GM06990 (cell line): ENCODE measurements around the gene ST8SIA6.

Experiments
- DNase-seq: peaks from one replicate; pipeline ENCODE4 v3.0.0-alpha.2; 2011; ENCODE audit not compliant: insufficient read length; ENCODE audit errors: extremely low read depth
- H3K27me3 ChIP-seq: replicated peaks from 2 replicates; pipeline ENCODE4 v1.6.0; 2011; ENCODE audit warnings: low read length; ENCODE audit not compliant: control insufficient read depth, insufficient read depth
- H3K36me3 ChIP-seq: 2 replicates; pipeline ENCODE4 v1.5.1; 2011; ENCODE audit warnings: low read length; ENCODE audit not compliant: control insufficient read depth, insufficient read depth
- H3K4me3 ChIP-seq: replicated peaks from 2 replicates; pipeline ENCODE4 v1.5.1; 2011; ENCODE audit warnings: low read depth, mild to moderate bottlenecking, control low read depth, low read length
- TF ChIP-seq, protein P1 (sequence below): IDR thresholded peaks from 2 replicates; pipeline ENCODE4 v1.5.1; 2011; ENCODE audit warnings: low read length, control low read depth, mild to moderate bottlenecking, inconsistent platforms; ENCODE audit not compliant: insufficient read depth, poor library complexity, severe bottlenecking

The ST8SIA6 gene

DNA sequence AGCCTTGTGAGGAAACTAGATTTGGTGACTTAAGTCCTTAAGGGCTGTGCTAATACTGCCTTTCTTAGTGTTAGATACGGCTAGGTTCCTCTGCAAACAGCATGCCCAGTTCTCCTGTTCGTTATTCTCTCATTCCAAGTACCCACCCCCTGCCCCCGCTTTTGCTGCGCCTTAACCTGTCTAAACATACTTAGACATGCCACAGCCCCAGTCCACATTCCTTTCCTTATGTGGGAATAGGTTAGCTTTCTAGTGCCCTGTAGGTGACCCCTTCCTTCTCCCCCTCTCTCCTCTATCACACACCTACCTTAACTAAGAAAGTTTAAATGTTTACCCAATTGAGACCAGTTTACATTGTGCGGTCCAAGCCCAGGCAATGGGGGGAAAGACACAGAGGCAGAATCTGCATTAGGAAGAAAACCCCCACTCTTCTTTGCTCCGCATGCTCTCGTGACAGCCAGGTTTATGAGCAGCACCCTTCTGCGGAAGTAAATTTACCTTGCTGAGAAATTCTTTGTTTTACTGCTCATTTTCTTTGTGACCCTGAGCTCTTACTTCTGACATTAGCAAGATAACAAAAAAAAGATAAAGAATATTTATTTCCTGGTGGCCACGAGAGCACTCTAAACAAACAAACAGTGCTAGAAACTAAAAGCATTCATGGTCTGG is 177.5 kb downstream of the ST8SIA6 start:
- Histone ChIP-seq H3K4me3 (no peak overlapping the region), H3K36me3 (no peaks in the 10 kb centered on the region), H3K27me3 (no peaks in the 10 kb centered on the region)
- DNase-seq, result no peak
- TF ChIP-seq, protein P1, sequence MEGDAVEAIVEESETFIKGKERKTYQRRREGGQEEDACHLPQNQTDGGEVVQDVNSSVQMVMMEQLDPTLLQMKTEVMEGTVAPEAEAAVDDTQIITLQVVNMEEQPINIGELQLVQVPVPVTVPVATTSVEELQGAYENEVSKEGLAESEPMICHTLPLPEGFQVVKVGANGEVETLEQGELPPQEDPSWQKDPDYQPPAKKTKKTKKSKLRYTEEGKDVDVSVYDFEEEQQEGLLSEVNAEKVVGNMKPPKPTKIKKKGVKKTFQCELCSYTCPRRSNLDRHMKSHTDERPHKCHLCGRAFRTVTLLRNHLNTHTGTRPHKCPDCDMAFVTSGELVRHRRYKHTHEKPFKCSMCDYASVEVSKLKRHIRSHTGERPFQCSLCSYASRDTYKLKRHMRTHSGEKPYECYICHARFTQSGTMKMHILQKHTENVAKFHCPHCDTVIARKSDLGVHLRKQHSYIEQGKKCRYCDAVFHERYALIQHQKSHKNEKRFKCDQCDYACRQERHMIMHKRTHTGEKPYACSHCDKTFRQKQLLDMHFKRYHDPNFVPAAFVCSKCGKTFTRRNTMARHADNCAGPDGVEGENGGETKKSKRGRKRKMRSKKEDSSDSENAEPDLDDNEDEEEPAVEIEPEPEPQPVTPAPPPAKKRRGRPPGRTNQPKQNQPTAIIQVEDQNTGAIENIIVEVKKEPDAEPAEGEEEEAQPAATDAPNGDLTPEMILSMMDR, result no peak

DNA sequence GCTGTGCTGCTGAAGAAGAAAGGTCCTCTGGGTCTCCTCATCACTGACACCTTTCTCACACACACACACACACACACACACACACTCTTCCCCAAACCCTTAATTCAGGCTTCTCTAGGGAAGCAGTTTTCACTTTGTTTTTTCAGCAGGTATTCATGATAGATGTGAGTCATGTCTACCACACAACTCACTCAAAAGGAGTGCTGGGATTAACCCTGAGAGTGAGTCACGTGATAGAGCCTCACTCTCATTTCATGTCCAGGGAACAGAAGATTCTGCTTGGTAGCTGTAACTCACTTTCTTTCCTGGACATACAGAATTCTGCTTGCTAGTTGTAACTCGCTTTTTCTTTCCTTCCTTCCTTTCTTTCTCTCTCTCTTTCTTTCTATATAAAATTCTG is 181.0 kb downstream of the ST8SIA6 start:
- DNase-seq, result no peak
- TF ChIP-seq, protein P1, result no peak
- H3K36me3 ChIP-seq, result no peaks in the 10 kb centered on the region
- no peaks in the 10 kb centered on the region for H3K27me3 ChIP-seq
- H3K4me3 ChIP-seq, result no peak overlapping the region

DNA sequence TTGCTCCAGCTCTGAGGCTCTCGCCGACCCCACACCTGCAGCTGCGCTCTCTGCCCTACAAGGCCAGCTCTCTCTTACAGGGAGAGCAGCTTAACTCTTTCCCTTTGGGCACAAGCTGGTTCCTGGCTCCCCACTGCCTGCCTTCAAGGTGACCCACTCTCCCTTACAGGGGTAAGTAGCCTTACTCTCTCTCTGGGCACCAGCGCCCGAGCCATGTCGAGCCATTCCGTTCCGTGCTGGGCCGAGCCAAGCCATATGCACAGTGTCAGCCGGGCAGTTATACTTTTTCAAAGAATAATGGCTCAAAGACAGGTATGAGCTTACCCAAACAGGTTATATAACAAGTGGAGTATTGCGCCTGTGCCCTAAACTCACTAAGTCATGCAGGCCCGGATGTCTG is 181.7 kb downstream of the ST8SIA6 start:
- TF ChIP-seq, protein P1, result no peak
- H3K4me3 ChIP-seq, result no peak overlapping the region
- DNase-seq, result no peak
- H3K27me3 ChIP-seq, result no peaks in the 10 kb centered on the region
- no peaks in the 10 kb centered on the region for H3K36me3 ChIP-seq
